Hematopoietic multipotent progenitor cell (in vitro differentiated cells): Measurements from ENCODE around the gene TBRG1. TPM values are rescaled to one million over a fixed set of nuclear protein-coding genes. Genes with fewer than 3 reads are reported as not detected.

Experiments used
- DNase-seq, 3 donors: peaks; one replicate each; pipeline ENCODE4 v3.0.0-alpha.2; 2011 to 2015; ENCODE audit warnings: low read depth in 2 of 3, low spot score in 2 of 3
- total RNA-seq: library from RNA; depleted of rRNA; stranded (reverse); fragments of >200 nt; gene quantifications from one replicate; pipeline ENCODE4 v1.2.3, GENCODE V29; 2012

Gene TBRG1
- total RNA-seq, 1 donor: 15.9 TPM

- no peak for DNase-seq
Measured at GRCh38 chr11:124612567-124613246, 10.0 kb upstream of the TBRG1 start.

- DNase-seq: no peak
Measured at GRCh38 chr11:124618863-124619262, 3.8 kb upstream of the TBRG1 start.

- DNase-seq: no peak
Measured at GRCh38 chr11:124623861-124624525, 1.3 kb downstream of the TBRG1 start.

- DNase-seq: no peak
Measured at GRCh38 chr11:124625504-124626168, 3.0 kb downstream of the TBRG1 start.

- DNase-seq: no peak
Measured at GRCh38 chr11:124627546-124627945, 4.9 kb downstream of the TBRG1 start.

GRCh38 chr11:124629961-124630360, 7.3 kb downstream of the TBRG1 start:
- no peak for DNase-seq

GRCh38 chr11:124633355-124633754, 10.7 kb downstream of the TBRG1 start:
- DNase-seq: peak in 1 of 3 donors; percentile 43

- DNase-seq: no peak
Measured at GRCh38 chr11:124635932-124636331, 13.3 kb downstream of the TBRG1 start.

- no peak for DNase-seq
Measured at GRCh38 chr11:124638500-124638899, 15.8 kb downstream of the TBRG1 start.

- DNase-seq: no peak
Measured at GRCh38 chr11:124639186-124639585, 16.5 kb downstream of the TBRG1 start.

- DNase-seq: no peak
Measured at GRCh38 chr11:124640666-124641065, 18.0 kb downstream of the TBRG1 start.

- DNase-seq: no peak
Measured at GRCh38 chr11:124642628-124643027, 20.0 kb downstream of the TBRG1 start.

- DNase-seq: no peak
Measured at GRCh38 chr11:124643042-124643604, 20.5 kb downstream of the TBRG1 start.

GRCh38 chr11:124643605-124644425, 21.2 kb downstream of the TBRG1 start:
- DNase-seq: peak in 2 of 3 donors; percentile 31 to 51

- DNase-seq: peak; percentile 19 to 51 (median 44)
Measured at GRCh38 chr11:124644426-124645280, 22.0 kb downstream of the TBRG1 start.

- DNase-seq: peak in 2 of 3 donors; percentile 16 to 29
Measured at GRCh38 chr11:124646148-124646547, 23.5 kb downstream of the TBRG1 start.

GRCh38 chr11:124648610-124649009, 25.9 kb downstream of the TBRG1 start:
- DNase-seq: no peak

- no peak for DNase-seq
Measured at GRCh38 chr11:124656774-124657630, 34.3 kb downstream of the TBRG1 start.

GRCh38 chr11:124657904-124658303, 35.2 kb downstream of the TBRG1 start:
- no peak for DNase-seq
